Small intestine (tissue), 7 donors: ENCODE data around the gene TTLL6. TPM values are rescaled to one million over a fixed set of nuclear protein-coding genes. Genes with fewer than 3 reads are reported as not detected.
"Not testable (repeated sequence)": the region's sequence is repeated elsewhere in the genome, so short reads cannot be mapped to it uniquely, and the experiment has no call there.

Source experiments
- DNase-seq, 2 donors: peaks; one replicate each; pipeline versions ENCODE4 v3.0.0 to v3.0.0-alpha.2; 2013
- FAIRE-seq: peaks from 2 replicates; lab custom pipeline; 2012; peaks lifted over from hg19 to GRCh38; lab: Jason Lieb, UNC
- H3K27ac ChIP-seq, 3 donors: one replicate each; pipeline ENCODE4 v1.5.1; 2013; ENCODE audit warnings: low read length in 2 of 3, mild to moderate bottlenecking in 2 of 3, control low read depth in 1 of 3, inconsistent platforms in 1 of 3, low read depth in 1 of 3, moderate library complexity in 1 of 3
- H3K27me3 ChIP-seq, 3 donors: one replicate each; pipeline ENCODE4 v1.6.1; 2013; ENCODE audit warnings: low read length in 3 of 3, inconsistent platforms in 1 of 3; ENCODE audit not compliant: control insufficient read depth in 3 of 3, insufficient read depth in 3 of 3
- H3K36me3 ChIP-seq, 3 donors: one replicate each; pipeline ENCODE4 v1.6.1; 2013; ENCODE audit warnings: low read length in 3 of 3, inconsistent platforms in 1 of 3, low read depth in 1 of 3, mild to moderate bottlenecking in 1 of 3, moderate library complexity in 1 of 3; ENCODE audit not compliant: control insufficient read depth in 3 of 3, insufficient read depth in 2 of 3
- H3K4me1 ChIP-seq, 3 donors: one replicate each; pipeline ENCODE4 v1.6.1; 2013; ENCODE audit warnings: low read length in 2 of 3, inconsistent platforms in 1 of 3, low read depth in 1 of 3, mild to moderate bottlenecking in 1 of 3, moderate library complexity in 1 of 3; ENCODE audit not compliant: control insufficient read depth in 3 of 3, insufficient read depth in 2 of 3
- H3K4me3 ChIP-seq, 3 donors: one replicate each; pipeline ENCODE4 v1.5.1; 2013; ENCODE audit warnings: low read length in 3 of 3, control low read depth in 1 of 3, inconsistent platforms in 1 of 3, low read depth in 1 of 3, mild to moderate bottlenecking in 1 of 3, moderate library complexity in 1 of 3
- H3K9me3 ChIP-seq, 2 donors: one replicate each; pipeline ENCODE4 v1.6.1; 2013; ENCODE audit warnings: low read depth in 1 of 2, low read length in 1 of 2; ENCODE audit not compliant: control insufficient read depth in 2 of 2, insufficient read depth in 1 of 2
- WGBS, 3 donors: extraction: QIAGEN DNeasy Blood & Tissue Kit; methylation state at CpG; one replicate each; pipeline ENCODE4 v1.1.7; 2013; 5-methylcytosine and 5-hydroxymethylcytosine counted together
- polyA plus RNA-seq, 4 donors: library from polyadenylated mRNA; stranded (reverse) in 3 of 4; unstranded in 1 of 4; fragments of 200-250 nt in 3 of 4; fragments of 120-200 nt in 1 of 4; gene quantifications; one replicate each; pipeline versions ENCODE4 v1.2.1 to v1.2.3, GENCODE V29; 2013
- donor health status: healthy with polysubstance abuse.
- donor health status: control.
- donor health status: control.
- donor health status: Bipolar disorder and iron deficiency.
- donor health status: healthy.

The TTLL6 gene
- polyA plus RNA-seq, 4 donors = 1.6 to 4.2 (median 2.9) TPM

DNA sequence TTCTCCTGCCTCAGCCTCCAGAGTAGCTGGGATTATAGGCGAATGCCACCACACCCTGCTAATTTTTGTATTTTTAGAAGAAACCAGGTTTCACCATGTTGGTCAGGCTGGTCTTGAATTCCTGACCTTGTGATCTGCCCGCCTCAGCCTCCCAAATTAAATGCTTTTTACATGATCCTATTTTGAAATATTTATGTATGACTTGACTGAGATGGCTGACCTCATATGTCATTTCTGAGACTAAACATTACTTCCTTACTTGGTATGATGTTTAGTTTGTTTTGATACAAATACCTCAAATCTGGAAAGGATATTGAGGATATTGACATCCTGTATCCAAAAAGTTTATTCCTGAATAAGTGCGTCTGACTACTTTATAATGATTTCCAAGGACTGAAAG is 25.7 kb upstream of the TTLL6 start:
- H3K27ac ChIP-seq = peak overlapping the region in 1 of 3 donors; percentile 64
- peaks cover 2 to 32% (median 17%) of the 10 kb centered on the region in 3 donors for H3K4me1 ChIP-seq
- no peaks in the 10 kb centered on the region for H3K27me3 ChIP-seq
- no peak for FAIRE-seq
- H3K4me3 ChIP-seq = no peak overlapping the region
- no peak for DNase-seq
- no peaks in the 10 kb centered on the region for H3K9me3 ChIP-seq
- H3K36me3 ChIP-seq = peaks cover 6 to 41% (median 11%) of the 10 kb centered on the region in 3 donors
- 78 to 94% (median 87%) methylated on average over 3 of the region's 3 CpGs for WGBS, 3 donors

DNA sequence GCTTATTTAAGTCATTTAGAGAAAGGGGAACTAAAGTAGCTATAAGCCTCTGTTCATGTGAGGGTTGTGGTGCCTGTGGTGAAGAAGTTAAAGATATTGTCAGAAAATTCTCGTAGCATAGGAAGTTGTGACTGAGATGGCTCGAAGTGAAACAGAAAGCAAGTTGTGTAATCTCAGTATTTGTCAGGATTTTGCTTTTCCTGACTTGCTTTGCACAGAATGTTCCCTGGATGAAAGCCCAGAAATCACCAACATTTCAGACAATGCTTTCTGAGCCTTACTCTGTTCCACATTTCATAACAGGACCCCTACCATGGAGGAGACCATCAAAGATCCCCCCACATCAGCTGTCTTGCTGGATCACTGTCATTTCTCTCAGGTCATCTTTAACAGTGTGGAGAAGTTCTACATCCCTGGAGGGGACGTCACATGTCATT is 24.4 kb upstream of the TTLL6 start:
- peak overlapping the region; percentile 46 to 95 (median 81) for H3K27ac ChIP-seq
- H3K9me3 ChIP-seq = no peaks in the 10 kb centered on the region
- WGBS, 3 donors = 7 to 14% (median 13%) methylated on average over 3 of the region's 3 CpGs
- H3K27me3 ChIP-seq = no peaks in the 10 kb centered on the region
- DNase-seq = peak; percentile 73 to 76
- no peak for FAIRE-seq
- H3K36me3 ChIP-seq = peaks cover 6 to 39% (median 7%) of the 10 kb centered on the region in 3 donors
- H3K4me3 ChIP-seq = peak overlapping the region in 1 of 3 donors; percentile 2
- H3K4me1 ChIP-seq = peaks cover 2 to 29% (median 20%) of the 10 kb centered on the region in 3 donors

DNA sequence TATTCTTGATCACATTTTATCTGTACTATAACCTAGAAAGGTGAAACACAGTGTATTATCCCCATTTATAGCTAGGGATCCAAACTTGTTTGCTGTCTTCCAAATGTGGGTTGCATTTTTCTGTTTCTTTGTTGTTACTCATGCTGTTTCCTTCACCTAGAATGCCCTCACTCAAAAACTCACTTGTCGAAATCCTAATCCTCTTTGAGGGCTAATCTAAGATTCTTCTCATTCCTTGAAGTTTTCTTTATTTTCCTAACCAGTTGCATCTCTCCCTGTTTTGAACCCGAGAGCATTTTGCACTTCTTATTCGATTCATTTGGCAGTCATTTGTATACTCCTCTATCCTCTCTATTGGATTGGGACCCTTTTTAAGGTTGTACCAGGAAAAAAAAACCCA is 23.4 kb upstream of the TTLL6 start:
- FAIRE-seq = no peak
- WGBS, 3 donors = 71 to 81% (median 75%) methylated on average over 3 of the region's 3 CpGs

DNA sequence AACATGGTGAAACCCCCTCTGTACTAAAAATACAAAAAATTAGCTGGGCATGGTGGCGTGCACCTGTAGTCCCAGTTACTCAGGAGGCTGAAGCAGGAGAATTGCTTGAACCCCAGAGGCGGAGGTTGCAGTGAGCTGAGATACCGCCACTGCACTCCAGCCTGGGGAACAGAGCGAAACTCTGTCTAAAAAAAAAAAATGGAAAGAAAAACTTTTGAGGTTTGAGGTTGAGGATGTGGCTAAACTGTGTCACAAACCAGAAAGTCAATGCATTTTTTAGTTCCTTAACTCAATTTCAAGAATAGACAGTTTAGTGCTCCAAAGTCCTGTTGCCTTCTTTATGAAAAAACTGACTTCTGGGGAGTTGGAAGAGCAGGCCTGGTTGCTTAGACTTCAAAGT is 20.4 kb upstream of the TTLL6 start:
- peak in 1 of 2 donors; percentile 40 for DNase-seq
- WGBS, 3 donors = 64 to 87% (median 80%) methylated on average over 4 of the region's 4 CpGs
- Histone ChIP-seq H3K27ac (peak overlapping the region in 2 of 3 donors; percentile 8 to 44), H3K36me3 (peaks cover 0 to 24% (median 0%) of the 10 kb centered on the region in 3 donors), H3K4me1 (peaks cover 6 to 36% (median 30%) of the 10 kb centered on the region in 3 donors)
- H3K27me3 ChIP-seq, H3K4me3 ChIP-seq, FAIRE-seq, H3K9me3 ChIP-seq: not testable (repeated sequence)

More for the DNA sequence above, 23.4 kb upstream of the TTLL6 start:
- Histone ChIP-seq H3K4me1 (peaks cover 2 to 28% (median 22%) of the 10 kb centered on the region in 3 donors), H3K27me3 (no peaks in the 10 kb centered on the region), H3K27ac (peak overlapping the region; percentile 9 to 81 (median 41)), H3K9me3 (no peaks in the 10 kb centered on the region), H3K36me3 (peaks cover 0 to 39% (median 2%) of the 10 kb centered on the region in 3 donors), H3K4me3 (no peak overlapping the region)
- DNase-seq = no peak

DNA sequence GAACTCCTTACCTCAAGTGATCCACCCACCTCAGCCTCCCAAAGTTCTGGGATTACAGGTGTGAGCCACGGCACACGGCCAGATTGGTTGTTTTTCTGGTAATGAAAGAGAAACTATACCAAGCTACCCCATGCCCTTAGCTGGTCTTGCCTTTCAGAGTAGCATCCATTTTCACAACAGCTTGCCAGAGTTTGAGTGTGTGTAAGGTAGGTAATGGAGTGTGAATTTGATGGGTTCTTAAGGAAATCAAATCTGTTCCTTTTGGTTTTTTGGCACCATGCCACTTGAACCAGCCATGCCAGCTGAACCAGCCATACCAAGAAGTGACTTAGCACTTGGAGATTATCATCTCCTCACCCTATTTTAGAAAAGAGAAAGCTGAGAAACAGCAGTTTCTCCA is 18.9 kb upstream of the TTLL6 start:
- H3K4me3 ChIP-seq = no peak overlapping the region
- H3K27me3 ChIP-seq = no peaks in the 10 kb centered on the region
- H3K9me3 ChIP-seq = no peaks in the 10 kb centered on the region
- FAIRE-seq (no peak), DNase-seq (no peak)
- H3K36me3 ChIP-seq = peaks cover 0 to 19% (median 0%) of the 10 kb centered on the region in 3 donors
- H3K27ac ChIP-seq = peak overlapping the region in 1 of 3 donors; percentile 5
- H3K4me1 ChIP-seq = peaks cover 5 to 29% (median 26%) of the 10 kb centered on the region in 3 donors
- WGBS, 3 donors = 38 to 78% (median 73%) methylated on average over 2 of the region's 2 CpGs

DNA sequence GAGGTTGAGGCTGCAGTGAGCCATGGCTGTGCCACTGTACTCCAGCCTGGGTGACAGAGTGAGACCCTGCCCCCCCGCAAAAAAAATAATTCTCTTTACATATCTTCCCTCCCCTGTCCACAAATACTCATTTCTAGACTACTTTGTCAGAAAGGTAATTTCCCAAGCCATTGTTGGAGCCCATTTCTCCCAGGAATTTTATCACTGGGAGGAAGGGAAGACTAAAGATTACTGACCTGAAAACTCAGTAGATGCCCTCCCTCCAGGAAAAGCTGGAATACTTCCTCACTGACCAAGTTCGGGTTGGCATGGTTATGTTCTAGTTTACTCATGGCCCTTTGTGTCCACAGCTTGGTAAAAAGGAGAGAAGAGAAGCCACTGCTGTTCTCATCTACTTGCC is 17.9 kb upstream of the TTLL6 start:
- DNase-seq (no peak), FAIRE-seq (no peak)
- Histone ChIP-seq H3K9me3 (no peaks in the 10 kb centered on the region), H3K27ac (no peak overlapping the region), H3K36me3 (peaks cover 0 to 16% (median 0%) of the 10 kb centered on the region in 3 donors), H3K4me1 (peaks cover 5 to 24% (median 20%) of the 10 kb centered on the region in 3 donors), H3K4me3 (no peak overlapping the region), H3K27me3 (no peaks in the 10 kb centered on the region)
- WGBS, 3 donors = 53 to 80% (median 67%) methylated on average over 2 of the region's 2 CpGs

DNA sequence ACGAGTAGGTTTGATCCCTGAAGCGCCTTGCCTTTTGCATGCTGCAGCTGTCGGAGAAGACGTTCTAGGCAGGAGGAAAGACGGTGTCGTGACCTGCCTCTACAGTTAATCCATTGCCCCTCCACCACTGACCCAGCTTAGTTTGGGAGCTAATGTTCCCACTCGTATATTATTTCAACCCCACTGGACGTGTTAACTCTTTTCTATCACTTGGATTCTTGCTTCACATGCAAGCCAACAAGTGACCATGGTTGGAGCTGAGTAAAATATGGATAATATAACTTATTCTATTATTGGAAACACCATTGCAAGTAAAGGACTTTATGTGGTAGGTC is 14.5 kb upstream of the TTLL6 start:
- H3K36me3 ChIP-seq = peaks cover 0 to 10% (median 0%) of the 10 kb centered on the region in 3 donors
- peak overlapping the region; percentile 91 to 98 (median 92) for H3K27ac ChIP-seq
- FAIRE-seq (no peak), DNase-seq (no peak)
- WGBS, 3 donors = 1 to 10% (median 1%) methylated on average over 8 of the region's 8 CpGs
- peak overlapping the region; percentile 75 to 91 (median 90) for H3K4me3 ChIP-seq
- H3K4me1 ChIP-seq = peaks cover 5 to 20% (median 20%) of the 10 kb centered on the region in 3 donors
- no peaks in the 10 kb centered on the region for H3K27me3 ChIP-seq
- no peaks in the 10 kb centered on the region for H3K9me3 ChIP-seq

DNA sequence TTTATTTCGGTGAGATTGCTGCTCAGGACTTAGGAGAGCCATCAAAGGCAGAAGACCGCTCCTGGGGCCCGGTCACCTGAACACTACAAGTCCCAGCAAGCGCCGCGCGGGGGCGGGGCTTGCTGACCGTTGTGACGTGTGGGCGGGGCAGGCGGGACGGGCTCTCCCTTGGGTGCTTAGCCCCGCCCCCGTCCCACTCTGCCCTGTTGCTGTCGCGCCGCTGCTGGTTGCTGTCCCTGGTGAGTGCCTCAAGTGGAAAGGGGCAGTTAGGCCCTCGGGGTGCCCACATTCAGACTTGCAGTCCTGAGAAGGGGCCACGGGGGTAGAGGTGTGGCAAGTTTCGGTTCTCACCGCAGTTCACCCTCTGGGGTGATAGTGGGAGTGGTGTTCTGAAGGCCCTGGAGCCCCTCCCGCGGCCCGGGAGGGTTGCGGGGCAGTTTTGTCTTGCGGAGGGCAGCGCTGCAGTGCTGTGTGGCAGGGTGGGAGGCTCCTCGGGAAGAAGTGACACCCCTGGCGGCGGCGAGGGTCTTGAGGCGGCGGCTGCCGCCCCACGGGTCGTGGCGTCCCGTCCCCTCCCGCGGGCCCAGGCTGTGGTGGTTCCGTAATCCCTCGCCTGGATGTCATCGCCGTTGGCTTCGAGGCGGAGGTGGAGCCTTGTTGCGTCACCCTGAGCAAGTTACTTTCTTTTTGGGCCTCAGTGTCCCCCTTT is 14.0 kb upstream of the TTLL6 start, which contains the start of gene CALCOCO2:
TSS of gene CALCOCO2 (plus strand) at position 196 of the 709 bp plus-strand sequence. CDS start 10,673 bp downstream, outside the sequence.
- Histone ChIP-seq H3K27me3 (no peaks in the 10 kb centered on the region), H3K4me3 (peak within 1 kb of the TSS; percentile 75 to 91 (median 90)), H3K4me1 (peaks cover 5 to 20% (median 20%) of the 10 kb centered on the region in 3 donors), H3K27ac (peak within 1 kb of the TSS; percentile 91 to 98 (median 92)), H3K36me3 (peaks cover 0 to 9% (median 0%) of the 10 kb centered on the region in 3 donors), H3K9me3 (no peaks in the 10 kb centered on the region)
- WGBS, 3 donors = 0 to 1% (median 1%) methylated on average over 35 to 48 of the region's 48 CpGs
- FAIRE-seq = no peak
- peak; percentile 97 to 98 for DNase-seq
